Gastroesophageal sphincter (tissue), 4 donors: Measurements from ENCODE around the gene TCP10L. TPM values are rescaled to one million over a fixed set of nuclear protein-coding genes. Genes with fewer than 3 reads are reported as not detected.
"Not testable (repeated sequence)": the region's sequence is repeated elsewhere in the genome, so short reads cannot be mapped to it uniquely, and the experiment has no call there.

ENCODE experiments used
- ATAC-seq: fragments of 150-250 bp; one replicate; pipeline ENCODE4 v1.9.1; 2016; ENCODE audit warnings: mild to moderate bottlenecking, moderate library complexity
- H3K27ac ChIP-seq, 4 donors: fragments of 200-600 bp; sonication (generic) in 3 of 4; 1 replicate in 3 of 4; 2 replicates in 1 of 4; pipeline ENCODE4 v1.5.1; 2016 to 2019
- H3K27me3 ChIP-seq: fragments of 200-600 bp; sonication (generic); one replicate; pipeline ENCODE4 v1.5.1; 2019
- H3K36me3 ChIP-seq, 2 donors: fragments of 200-600 bp; sonication (generic); one replicate each; pipeline ENCODE4 v1.5.1; 2019; ENCODE audit warnings: control low read depth in 1 of 2
- H3K4me1 ChIP-seq, 3 donors: fragments of 200-600 bp; sonication (generic); 1 replicate in 2 of 3; 2 replicates in 1 of 3; pipeline ENCODE4 v1.5.1; 2016 to 2019; ENCODE audit warnings: control low read depth in 2 of 3
- H3K4me3 ChIP-seq, 2 donors: fragments of 200-600 bp; sonication (generic); one replicate each; pipeline ENCODE4 v1.5.1; 2019; ENCODE audit warnings: mild to moderate bottlenecking in 1 of 2, moderate library complexity in 1 of 2
- H3K9me3 ChIP-seq, 3 donors: fragments of 200-600 bp; sonication (generic); one replicate each; pipeline ENCODE4 v1.5.1; 2017 to 2019; ENCODE audit warnings: control low read depth in 2 of 3
- CTCF ChIP-seq, 4 experiments: fragments of 200-600 bp in 2 of 4; fragments of 450-650 bp in 2 of 4; sonication (generic) in 1 of 4; IDR thresholded peaks; one replicate each; pipeline ENCODE4 v1.5.1; 2017 to 2019; ENCODE audit warnings: antibody characterized with exemption in 4 of 4, mild to moderate bottlenecking in 2 of 4, moderate library complexity in 2 of 4
- EP300 ChIP-seq: sonication (generic); formaldehyde crosslinking; IDR thresholded peaks from one replicate; pipeline ENCODE4 v1.6.1; 2017; ENCODE audit warnings: antibody characterized with exemption, mild to moderate bottlenecking
- POLR2A ChIP-seq, 2 donors: fragments of 450-650 bp; IDR thresholded peaks; one replicate each; pipeline ENCODE4 v1.6.1; 2017; ENCODE audit warnings: antibody characterized with exemption in 2 of 2, mild to moderate bottlenecking in 2 of 2, moderate library complexity in 1 of 2
- POLR2AphosphoS5 ChIP-seq: sonication (generic); formaldehyde crosslinking; IDR thresholded peaks from one replicate; pipeline ENCODE4 v1.6.1; 2017; ENCODE audit warnings: antibody characterized with exemption
- WGBS, 2 donors: methylation state at CpG; one replicate each; pipeline ENCODE4 v1.1.5; 2018; ENCODE audit warnings: low coverage in 1 of 2; 5-methylcytosine and 5-hydroxymethylcytosine counted together
- total RNA-seq, 4 donors: library from RNA; depleted of rRNA; stranded (reverse); fragments of >200 nt; gene quantifications; one replicate each; pipeline ENCODE4 v1.1.0, GENCODE V29; 2016

The TCP10L gene
- 1 to 10 TPM in 2 of 4 donors, not detected in 2; 1.6 to 2.7 TPM for total RNA-seq

- H3K4me3 ChIP-seq: no peak within 1 kb of the TSS
- 75 to 85% methylated on average over 5 to 16 of the region's 17 CpGs for WGBS, 2 donors
- no peaks in the 10 kb centered on the region for H3K9me3 ChIP-seq
- H3K27me3 ChIP-seq: no peaks in the 10 kb centered on the region
- peaks cover 0 to 6% (median 0%) of the 10 kb centered on the region in 3 donors for H3K4me1 ChIP-seq
- ATAC-seq: no peak
- TF ChIP-seq POLR2AphosphoS5 (no peak), EP300 (no peak), CTCF (IDR thresholded peaks at IDR 0.05) (no peak), POLR2A (IDR thresholded peaks at IDR 0.05) (no peak)
- peaks cover 0 to 8% of the 10 kb centered on the region in 2 donors for H3K36me3 ChIP-seq
- H3K27ac ChIP-seq: no peak within 1 kb of the TSS
Observed at GRCh38 chr21:32585042-32585710, at the start of gene TCP10L. Gene TCP10L, minus strand, starts transcription at chr21:32585523. Its CDS starts 1,219 bp downstream, at chr21:32584304.

- no peaks in the 10 kb centered on the region for H3K4me1 ChIP-seq
- no peak overlapping the region for H3K27ac ChIP-seq
- H3K27me3 ChIP-seq: peaks cover 4% of the 10 kb centered on the region
- H3K9me3 ChIP-seq: no peaks in the 10 kb centered on the region
- TF ChIP-seq CTCF (IDR thresholded peaks at IDR 0.05) (no peak), POLR2A (IDR thresholded peaks at IDR 0.05) (no peak), EP300 (no peak), POLR2AphosphoS5 (no peak)
- H3K36me3 ChIP-seq: peaks cover 2 to 24% of the 10 kb centered on the region in 2 donors
- no peak overlapping the region for H3K4me3 ChIP-seq
- ATAC-seq: no peak
- 93 to 95% methylated on average over 3 of the region's 3 CpGs for WGBS, 2 donors
Observed at GRCh38 chr21:32626621-32627196, 41.4 kb upstream of the TCP10L start.

- H3K36me3 ChIP-seq, ATAC-seq, H3K4me1 ChIP-seq, H3K4me3 ChIP-seq, H3K27ac ChIP-seq, H3K9me3 ChIP-seq: not testable (repeated sequence)
- WGBS, 2 donors: 57% methylated on average over 3 of the region's 6 CpGs; no CpG with 5 or more reads in 1 of the 2 donors
- peaks cover 23% of the 10 kb centered on the region for H3K27me3 ChIP-seq
Observed at GRCh38 chr21:32618218-32618617, 32.9 kb upstream of the TCP10L start.

- peaks cover 0 to 25% (median 5%) of the 10 kb centered on the region in 3 donors for H3K4me1 ChIP-seq
- ATAC-seq: no peak
- no peak for TF ChIP-seq POLR2A (IDR thresholded peaks at IDR 0.05)
- no peak for TF ChIP-seq POLR2AphosphoS5
- no peak for TF ChIP-seq CTCF (IDR thresholded peaks at IDR 0.05)
- TF ChIP-seq EP300: no peak
- H3K36me3 ChIP-seq: peaks cover 0 to 14% of the 10 kb centered on the region in 2 donors
- H3K27me3 ChIP-seq: peaks cover 4% of the 10 kb centered on the region
- WGBS, 2 donors: 57 to 75% methylated on average over 15 to 16 of the region's 16 CpGs
- peak overlapping the region; percentile 74 to 92 (median 90) for H3K27ac ChIP-seq
- H3K4me3 ChIP-seq: peak overlapping the region; percentile 73 to 77
- no peaks in the 10 kb centered on the region for H3K9me3 ChIP-seq
Observed at GRCh38 chr21:32613436-32614043, 28.2 kb upstream of the TCP10L start.

GRCh38 chr21:32612999-32613337 is 27.6 kb upstream of the TCP10L start:
- H3K4me3 ChIP-seq: peak overlapping the region; percentile 73 to 77
- ATAC-seq: peak; percentile 17
- H3K36me3 ChIP-seq: peaks cover 0 to 20% of the 10 kb centered on the region in 2 donors
- TF ChIP-seq EP300 (no peak), POLR2A (IDR thresholded peaks at IDR 0.05) (no peak), POLR2AphosphoS5 (no peak), CTCF (IDR thresholded peaks at IDR 0.05) (no peak)
- peak overlapping the region; percentile 74 to 92 (median 90) for H3K27ac ChIP-seq
- H3K4me1 ChIP-seq: peaks cover 0 to 25% (median 5%) of the 10 kb centered on the region in 3 donors
- H3K27me3 ChIP-seq: peaks cover 4% of the 10 kb centered on the region
- WGBS, 2 donors: 7% methylated on average over 6 of the region's 15 CpGs; no CpG with 5 or more reads in 1 of the 2 donors
- no peaks in the 10 kb centered on the region for H3K9me3 ChIP-seq
